Effector memory CD4-positive, alpha-beta T cell (primary cell): ENCODE results near the gene HLCS.

Experiments
- DNase-seq, 3 donors: peaks; one replicate each; pipeline ENCODE4 v3.0.0-alpha.2; 2020
- H3K27ac ChIP-seq: 2 replicates; pipeline ENCODE4 v1.7.0; 2013; ENCODE audit warnings: mild to moderate bottlenecking, low read length, moderate library complexity; ENCODE audit not compliant: insufficient read depth, poor library complexity, severe bottlenecking
- H3K27me3 ChIP-seq: replicated peaks from 2 replicates; pipeline ENCODE4 v1.7.0; 2013; ENCODE audit warnings: mild to moderate bottlenecking, low read length; ENCODE audit not compliant: insufficient read depth, control insufficient read depth, poor library complexity, severe bottlenecking
- H3K36me3 ChIP-seq: 2 replicates; pipeline ENCODE4 v1.7.0; 2013; ENCODE audit warnings: mild to moderate bottlenecking, low read length, moderate library complexity; ENCODE audit not compliant: control insufficient read depth, insufficient read depth
- H3K4me1 ChIP-seq: 2 replicates; pipeline ENCODE4 v1.7.0; 2013; ENCODE audit warnings: low read length, mild to moderate bottlenecking; ENCODE audit not compliant: control insufficient read depth, insufficient read depth, poor library complexity, severe bottlenecking
- H3K4me3 ChIP-seq: 2 replicates; pipeline ENCODE4 v1.7.0; 2013; ENCODE audit warnings: low read length, low read depth, mild to moderate bottlenecking; ENCODE audit not compliant: insufficient read depth, poor library complexity, severe bottlenecking
- H3K9me3 ChIP-seq: 2 replicates; pipeline ENCODE4 v1.7.0; 2013; ENCODE audit warnings: mild to moderate bottlenecking, low read length, moderate library complexity; ENCODE audit not compliant: control insufficient read depth

Gene HLCS

GRCh38 chr21:36751383-36751782, 215.1 kb downstream of the HLCS start:
- H3K27ac ChIP-seq, result no peak overlapping the region

GRCh38 chr21:36750576-36750959, 215.9 kb downstream of the HLCS start:
- no peak for DNase-seq
- H3K27me3 ChIP-seq, result peaks cover 10% of the 10 kb centered on the region
- H3K36me3 ChIP-seq, result no peaks in the 10 kb centered on the region
- no peaks in the 10 kb centered on the region for H3K9me3 ChIP-seq
- H3K4me3 ChIP-seq, result no peak overlapping the region
- H3K27ac ChIP-seq, result no peak overlapping the region
- H3K4me1 ChIP-seq, result peaks cover 10% of the 10 kb centered on the region

More at GRCh38 chr21:36751383-36751782, 215.1 kb downstream of the HLCS start:
- Histone ChIP-seq H3K4me3 (no peak overlapping the region), H3K4me1 (peaks cover 10% of the 10 kb centered on the region), H3K9me3 (no peaks in the 10 kb centered on the region), H3K27me3 (peaks cover 10% of the 10 kb centered on the region), H3K36me3 (no peaks in the 10 kb centered on the region)
- DNase-seq, result no peak

- peaks cover 10% of the 10 kb centered on the region for H3K27me3 ChIP-seq
- H3K9me3 ChIP-seq, result no peaks in the 10 kb centered on the region
- H3K4me1 ChIP-seq, result peaks cover 10% of the 10 kb centered on the region
- DNase-seq, result no peak
- no peak overlapping the region for H3K4me3 ChIP-seq
- H3K36me3 ChIP-seq, result no peaks in the 10 kb centered on the region
- no peak overlapping the region for H3K27ac ChIP-seq
Measured at GRCh38 chr21:36749935-36750575, 216.4 kb downstream of the HLCS start.

GRCh38 chr21:36747815-36748383, 218.6 kb downstream of the HLCS start:
- no peak for DNase-seq
- Histone ChIP-seq H3K27me3 (peaks cover 10% of the 10 kb centered on the region), H3K4me3 (no peak overlapping the region)

GRCh38 chr21:36747041-36747814, 219.2 kb downstream of the HLCS start:
- H3K4me3 ChIP-seq, result no peak overlapping the region

More at GRCh38 chr21:36747815-36748383, 218.6 kb downstream of the HLCS start:
- H3K4me1 ChIP-seq, result peaks cover 10% of the 10 kb centered on the region
- H3K27ac ChIP-seq, result no peak overlapping the region
- no peaks in the 10 kb centered on the region for H3K9me3 ChIP-seq
- H3K36me3 ChIP-seq, result no peaks in the 10 kb centered on the region

GRCh38 chr21:36745459-36745858, 221.0 kb downstream of the HLCS start:
- no peaks in the 10 kb centered on the region for H3K9me3 ChIP-seq
- peaks cover 10% of the 10 kb centered on the region for H3K4me1 ChIP-seq
- H3K4me3 ChIP-seq, result no peak overlapping the region
- H3K36me3 ChIP-seq, result no peaks in the 10 kb centered on the region
- no peak for DNase-seq
- no peak overlapping the region for H3K27ac ChIP-seq
- H3K27me3 ChIP-seq, result peaks cover 10% of the 10 kb centered on the region

More at GRCh38 chr21:36747041-36747814, 219.2 kb downstream of the HLCS start:
- no peaks in the 10 kb centered on the region for H3K36me3 ChIP-seq
- peaks cover 10% of the 10 kb centered on the region for H3K4me1 ChIP-seq
- DNase-seq, result no peak
- H3K27me3 ChIP-seq, result peaks cover 10% of the 10 kb centered on the region
- no peaks in the 10 kb centered on the region for H3K9me3 ChIP-seq
- no peak overlapping the region for H3K27ac ChIP-seq

GRCh38 chr21:36744560-36745231, 221.8 kb downstream of the HLCS start:
- H3K4me3 ChIP-seq, result no peak overlapping the region
- H3K36me3 ChIP-seq, result no peaks in the 10 kb centered on the region
- H3K9me3 ChIP-seq, result no peaks in the 10 kb centered on the region
- peaks cover 10% of the 10 kb centered on the region for H3K27me3 ChIP-seq
- no peak overlapping the region for H3K27ac ChIP-seq
- peaks cover 10% of the 10 kb centered on the region for H3K4me1 ChIP-seq
- no peak for DNase-seq

- Histone ChIP-seq H3K36me3 (no peaks in the 10 kb centered on the region), H3K27me3 (peaks cover 10% of the 10 kb centered on the region), H3K27ac (no peak overlapping the region), H3K4me3 (no peak overlapping the region), H3K4me1 (peaks cover 10% of the 10 kb centered on the region), H3K9me3 (no peaks in the 10 kb centered on the region)
- DNase-seq, result no peak
Measured at GRCh38 chr21:36744190-36744559, 222.3 kb downstream of the HLCS start.

GRCh38 chr21:36743446-36743845, 223.0 kb downstream of the HLCS start:
- H3K4me3 ChIP-seq, result no peak overlapping the region
- no peaks in the 10 kb centered on the region for H3K9me3 ChIP-seq
- no peaks in the 10 kb centered on the region for H3K36me3 ChIP-seq
- H3K27me3 ChIP-seq, result peaks cover 9% of the 10 kb centered on the region
- H3K4me1 ChIP-seq, result peaks cover 9% of the 10 kb centered on the region
- H3K27ac ChIP-seq, result no peak overlapping the region
- DNase-seq, result no peak
